HT1080 (cell line): ENCODE measurements around the gene OPCML. TPM values are rescaled to one million over a fixed set of nuclear protein-coding genes. Genes with fewer than 3 reads are reported as not detected.

Source experiments
- DNase-seq: peaks from one replicate; pipeline ENCODE4 v3.0.0-alpha.2; 2015; ENCODE audit warnings: low read depth
- total RNA-seq: library from RNA; depleted of rRNA; stranded (reverse); fragments of >200 nt; shearing (Covaris generic); gene quantifications from 2 replicates; pipeline ENCODE4 v1.2.3, GENCODE V29; 2014

Gene OPCML
- total RNA-seq, 1 experiment from 2014 or later, result 0.13 TPM

DNA sequence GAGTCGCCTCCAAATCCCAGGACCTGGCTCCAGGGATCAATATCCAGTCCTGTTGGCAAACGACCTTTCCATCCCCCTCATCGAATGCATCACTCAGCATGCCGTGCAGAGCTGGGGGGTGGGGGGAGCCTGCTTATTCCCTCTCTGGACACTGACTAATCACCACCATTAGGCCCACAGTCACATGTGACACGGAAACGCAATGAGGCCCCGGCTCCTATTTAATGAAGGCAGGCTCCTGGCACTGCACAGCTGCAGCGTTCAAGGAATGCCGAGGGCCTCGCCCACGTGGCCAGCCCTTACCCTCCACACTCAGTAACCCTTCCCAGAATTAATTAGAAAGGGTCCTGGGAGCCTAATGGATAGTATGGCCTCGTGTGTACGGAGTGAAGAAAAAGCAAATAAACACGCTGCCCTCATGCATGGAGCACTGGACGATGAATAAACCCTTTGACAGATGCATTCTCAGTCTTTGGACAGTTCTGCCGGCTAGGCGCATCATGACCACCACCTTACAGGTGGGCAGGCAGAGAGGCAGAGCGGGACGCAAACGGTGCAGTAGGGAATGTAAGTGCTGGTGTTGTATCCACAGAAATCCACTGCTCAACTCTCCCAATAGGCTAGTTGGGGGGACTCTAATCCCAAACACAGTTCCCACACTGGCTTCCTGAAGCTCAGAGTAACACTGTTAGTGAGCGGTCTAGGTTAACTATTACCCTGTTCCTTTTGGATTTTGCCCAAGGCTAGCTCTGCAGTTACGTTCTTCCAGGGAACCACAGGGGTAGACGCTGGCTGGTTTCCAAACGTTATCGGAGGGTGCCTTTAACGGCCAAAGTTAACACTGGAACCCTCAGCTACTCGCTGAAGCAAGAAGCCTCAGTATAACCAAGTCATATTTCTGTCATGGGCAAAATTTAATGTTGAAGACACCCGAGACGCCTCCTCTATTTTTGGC lies 490.1 kb downstream of the OPCML start:
- no peak for DNase-seq

- DNase-seq, result no peak
Observed at GRCh38 chr11:133041181-133041580, 491.1 kb downstream of the OPCML start.

DNA sequence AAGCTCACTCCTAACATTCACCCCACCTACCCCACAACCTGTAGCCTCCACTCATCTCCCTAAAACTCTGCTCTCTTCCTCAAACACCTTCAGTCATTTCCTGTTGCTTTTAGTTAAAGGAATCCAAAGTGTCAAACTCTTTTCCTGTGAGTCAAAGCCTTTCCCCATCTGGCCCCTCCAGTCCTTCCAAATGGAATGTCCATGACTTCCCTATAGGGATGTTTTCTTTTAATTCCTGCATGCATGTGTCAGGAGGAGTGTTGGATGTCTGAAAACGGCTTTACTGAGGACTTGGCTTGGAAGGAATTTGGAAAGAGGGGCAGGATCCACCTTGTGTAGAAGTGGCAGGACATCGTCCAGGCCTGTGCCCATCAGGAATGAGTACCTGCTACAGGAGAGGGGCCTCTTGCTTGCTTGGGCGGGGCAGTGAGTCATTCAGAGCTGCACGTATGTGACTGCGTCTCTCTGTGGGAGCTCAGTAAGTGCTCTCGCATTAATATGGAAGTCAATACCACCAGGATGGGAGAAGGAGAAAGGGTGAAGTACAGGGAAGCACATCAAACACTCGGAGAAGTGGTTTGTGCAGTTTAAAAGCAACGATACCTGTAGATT lies 491.9 kb downstream of the OPCML start:
- peak; percentile 74 for DNase-seq

DNA sequence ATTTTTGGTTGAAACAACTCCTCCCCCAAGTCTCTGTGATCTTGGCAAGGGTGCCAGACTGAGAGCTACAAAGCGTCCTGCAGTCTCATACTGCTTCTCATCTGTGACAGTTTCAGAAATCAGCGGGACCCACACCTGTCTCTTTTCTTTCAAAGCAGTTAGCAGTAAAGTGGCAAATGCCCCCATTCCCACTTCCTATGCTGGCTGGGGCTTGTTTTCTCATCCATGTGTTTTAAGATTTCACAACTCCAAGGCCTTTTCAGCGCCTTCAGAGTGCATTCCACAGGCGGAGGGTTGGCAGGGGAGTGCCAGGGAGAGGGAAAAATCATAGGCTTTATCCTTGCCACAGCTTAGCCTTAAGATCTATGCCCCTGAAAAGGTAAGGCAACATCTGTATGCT lies 493.5 kb downstream of the OPCML start:
- no peak for DNase-seq

- DNase-seq, result no peak
Observed at GRCh38 chr11:133034929-133035328, 497.4 kb downstream of the OPCML start.

GRCh38 chr11:133029107-133029506 lies 503.2 kb downstream of the OPCML start:
- no peak for DNase-seq

- no peak for DNase-seq
Observed at GRCh38 chr11:133026952-133027351, 505.3 kb downstream of the OPCML start.

DNA sequence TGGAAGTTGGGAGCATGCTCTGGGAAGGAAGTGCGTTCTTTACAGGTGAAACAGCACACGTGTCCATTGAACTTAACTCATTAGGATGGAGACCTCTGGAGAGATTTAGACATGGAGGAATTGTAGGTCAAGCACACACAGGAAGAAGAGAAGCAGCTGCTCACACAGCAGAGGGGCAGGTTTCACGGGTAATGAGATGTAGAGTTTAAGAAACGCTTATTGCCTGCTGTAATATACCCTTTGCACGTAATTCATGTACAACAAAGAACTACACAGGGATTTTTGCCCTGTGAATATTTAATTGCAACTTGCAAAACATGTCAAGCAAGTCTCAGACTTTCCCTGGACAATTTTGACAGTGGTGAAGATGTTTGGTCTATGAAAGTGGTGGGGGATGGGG lies 508.0 kb downstream of the OPCML start:
- no peak for DNase-seq

DNA sequence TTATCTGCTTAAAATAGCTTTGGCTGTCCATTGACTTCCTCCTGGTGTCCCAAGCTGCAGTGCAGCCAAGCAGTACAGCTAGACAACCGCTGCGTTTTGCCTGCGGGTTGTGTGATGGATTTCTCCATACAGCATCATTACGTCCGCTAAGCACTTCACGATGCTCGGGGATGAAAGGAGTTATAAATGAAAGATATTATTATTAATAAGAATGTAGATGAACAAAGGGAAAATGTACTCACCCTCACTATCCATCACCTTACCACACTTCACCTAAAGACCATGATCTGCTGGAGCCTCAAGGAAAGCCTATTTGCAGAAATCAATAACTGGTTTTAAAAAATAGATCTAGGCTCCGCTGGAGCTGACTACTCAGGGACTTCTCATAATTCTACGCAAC lies 509.1 kb downstream of the OPCML start:
- DNase-seq, result no peak

GRCh38 chr11:133021553-133021952 lies 510.7 kb downstream of the OPCML start:
- no peak for DNase-seq

- no peak for DNase-seq
Observed at GRCh38 chr11:133020372-133020714, 512.0 kb downstream of the OPCML start.

DNA sequence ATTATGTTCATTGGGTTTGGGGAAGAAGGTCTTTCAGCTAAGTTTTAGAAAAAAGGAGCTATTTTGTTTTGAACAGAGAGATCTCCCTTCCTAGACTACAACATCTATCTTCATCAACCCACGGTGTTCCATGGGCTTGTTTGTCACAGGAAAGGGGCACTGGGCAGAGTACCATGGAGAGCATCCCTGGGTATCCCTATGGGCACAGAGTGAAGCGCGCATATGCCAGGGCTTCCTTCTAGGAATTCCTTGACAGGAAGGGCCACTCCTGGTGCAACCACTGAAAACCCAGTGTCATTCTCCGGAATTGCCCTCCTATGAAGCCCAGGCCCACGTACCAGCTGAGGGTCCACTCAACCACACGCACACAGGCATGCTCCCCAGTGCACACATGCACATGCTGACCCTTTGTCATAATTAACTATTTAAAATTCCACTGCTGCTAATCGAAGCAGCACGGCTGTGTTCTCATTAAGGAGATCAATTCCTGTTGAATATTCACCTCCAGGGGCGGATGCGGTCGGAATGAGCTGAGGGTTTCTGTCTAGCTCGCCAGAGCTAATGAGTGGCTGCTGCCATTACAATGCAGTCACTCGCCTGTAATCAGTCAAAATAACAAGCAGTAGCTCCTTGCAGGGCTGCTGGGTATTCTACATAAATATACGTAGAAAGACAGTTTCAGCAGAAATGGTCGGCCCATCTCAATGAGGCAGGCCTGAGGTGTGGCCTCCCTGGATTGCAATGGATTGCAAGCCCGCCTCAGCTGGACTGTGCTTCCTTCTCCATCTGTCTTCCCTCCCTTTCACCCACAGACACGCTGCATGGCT lies 512.5 kb downstream of the OPCML start:
- no peak for DNase-seq

GRCh38 chr11:133015457-133015856 lies 516.8 kb downstream of the OPCML start:
- no peak for DNase-seq

DNA sequence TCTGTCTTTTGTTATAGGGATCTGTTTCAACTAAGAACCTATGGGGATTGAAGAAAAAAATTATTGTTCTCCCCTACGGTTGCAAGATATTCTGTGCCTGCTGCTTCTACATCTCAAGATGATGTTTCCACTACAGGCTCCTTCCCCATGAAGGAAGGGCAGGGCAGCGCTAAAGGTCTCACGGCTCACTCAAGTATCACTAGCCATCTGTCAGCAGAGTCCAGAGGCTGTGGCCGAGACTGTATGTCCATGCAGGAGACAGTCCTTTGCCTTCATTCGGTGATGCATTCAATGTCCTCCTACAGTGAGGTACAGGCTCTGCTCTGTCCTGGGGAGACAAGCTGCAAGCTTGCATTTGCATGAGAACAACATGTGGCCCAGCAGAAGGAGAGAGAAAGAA lies 518.0 kb downstream of the OPCML start:
- no peak for DNase-seq

DNA sequence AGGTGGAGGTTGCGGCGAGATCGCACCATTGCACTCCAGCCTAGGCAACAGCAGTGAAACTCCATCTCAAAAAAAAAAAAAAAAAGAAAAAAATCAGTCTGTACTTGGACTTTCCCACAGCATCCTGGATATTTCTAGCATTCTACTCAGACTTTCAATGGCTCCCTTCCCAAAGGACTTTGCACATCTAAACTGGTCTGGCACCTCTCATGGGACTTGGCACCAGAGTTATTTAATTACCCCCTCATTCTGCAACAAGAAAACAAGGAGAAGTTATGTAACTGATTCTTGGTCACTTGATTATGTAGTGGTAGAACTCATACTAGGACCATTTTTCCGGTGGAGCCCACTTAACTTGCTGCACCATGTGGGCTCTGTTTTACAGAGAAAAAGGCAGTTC lies 519.5 kb downstream of the OPCML start:
- DNase-seq, result no peak

DNA sequence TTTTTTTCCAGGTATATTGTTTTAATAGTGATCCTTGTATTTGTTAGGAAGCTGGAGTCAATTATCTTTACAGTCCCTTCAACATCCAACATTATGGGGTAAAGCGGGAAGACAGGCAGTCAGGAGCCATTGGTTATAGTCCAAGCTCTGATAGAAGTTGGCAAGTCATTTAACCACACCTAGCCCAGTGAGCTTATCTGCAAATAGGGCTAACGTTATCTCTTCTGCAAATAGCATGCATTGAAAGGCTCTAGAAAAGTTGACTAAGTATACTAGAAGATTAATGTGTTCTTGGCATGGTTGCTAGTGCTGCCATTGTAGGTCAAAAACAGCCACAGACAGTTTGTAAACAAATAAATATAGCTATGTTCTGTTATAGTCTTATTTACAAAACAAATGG lies 520.7 kb downstream of the OPCML start:
- DNase-seq, result no peak

DNA sequence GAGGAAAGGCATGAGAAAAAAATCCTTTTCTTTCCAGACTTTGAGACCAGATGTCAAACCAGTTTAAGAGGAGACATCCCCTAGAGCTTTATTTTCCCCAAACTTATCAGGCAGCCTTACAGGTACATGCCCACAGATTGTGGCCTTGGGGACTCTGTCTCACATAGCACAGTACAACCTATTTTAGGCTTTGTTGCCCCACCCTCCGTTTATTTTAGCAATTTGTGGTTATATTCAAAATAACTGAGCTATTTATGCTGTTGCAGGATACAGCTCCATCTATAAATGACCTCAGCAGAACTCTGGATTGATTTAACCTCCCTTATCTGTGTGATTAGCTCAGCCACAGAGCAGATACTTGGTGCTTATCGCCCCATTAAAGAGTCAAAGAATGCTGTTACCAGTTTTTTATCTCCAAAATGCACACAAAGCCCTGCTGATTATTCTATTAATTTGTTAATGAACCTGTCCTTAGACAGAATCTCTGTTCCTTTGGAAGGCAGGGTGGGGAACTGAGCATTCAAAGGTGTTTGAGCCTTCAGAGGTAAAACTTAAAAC lies 525.2 kb downstream of the OPCML start:
- DNase-seq, result no peak

DNA sequence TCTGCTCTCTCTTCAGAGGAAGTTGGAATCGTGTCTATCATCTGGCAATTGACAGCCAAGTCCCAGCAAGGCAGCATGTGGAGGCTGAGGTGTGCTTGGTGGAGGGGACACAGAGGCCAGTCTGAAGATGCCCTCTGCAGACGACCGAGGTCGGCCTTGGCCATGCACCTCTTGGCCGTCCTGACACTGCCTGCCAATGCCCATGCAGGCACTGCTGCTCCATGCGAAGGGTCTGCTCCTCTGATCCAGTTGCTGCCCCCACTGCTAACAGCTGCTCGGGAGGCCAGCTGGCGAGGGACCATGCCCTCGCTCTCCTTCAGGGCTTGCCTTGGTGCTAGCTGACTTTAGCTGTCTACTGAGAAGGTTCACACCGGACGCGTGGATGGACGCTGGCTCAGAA lies 527.9 kb downstream of the OPCML start:
- DNase-seq, result no peak

DNA sequence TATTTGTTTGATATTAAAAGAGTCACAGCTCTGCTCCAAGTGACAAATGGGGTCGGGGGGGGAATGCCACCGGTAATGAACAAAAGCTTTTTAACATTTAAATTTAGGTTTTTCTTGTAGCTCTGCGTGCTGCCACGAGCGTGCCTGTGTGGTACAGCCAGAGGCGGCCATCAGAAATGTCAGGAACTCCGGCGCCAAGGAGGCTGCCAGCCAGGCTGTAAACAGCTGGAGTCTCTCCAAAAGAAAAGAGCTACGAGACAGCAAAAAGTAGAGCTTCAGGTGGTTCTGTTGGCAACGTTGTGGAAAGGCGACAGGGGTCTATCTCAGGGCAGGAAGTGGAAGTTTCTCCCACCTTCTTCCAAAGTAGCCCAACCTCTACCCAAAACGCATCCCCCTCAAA lies 532.8 kb downstream of the OPCML start:
- no peak for DNase-seq

- DNase-seq, result no peak
Observed at GRCh38 chr11:132999031-132999430, 533.3 kb downstream of the OPCML start.

DNA sequence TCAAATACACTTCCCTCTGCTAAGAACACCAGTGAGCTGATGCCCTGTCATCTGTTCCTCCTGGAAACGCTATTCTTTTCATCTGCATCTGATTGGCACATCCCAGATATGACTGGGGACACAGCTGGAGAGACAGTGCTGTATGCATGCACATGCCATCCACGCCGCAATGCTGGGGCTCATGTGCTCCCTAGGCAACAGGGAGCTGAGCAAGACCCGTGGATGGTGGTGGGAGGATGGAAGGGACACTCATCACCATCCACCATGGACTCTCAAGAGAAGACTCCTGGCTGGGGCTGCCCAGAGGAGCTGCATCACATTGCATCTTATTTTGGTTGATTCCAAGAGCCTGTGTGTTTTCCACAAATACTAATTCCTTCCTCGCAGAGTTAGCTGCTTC lies 534.9 kb downstream of the OPCML start:
- DNase-seq, result no peak

- DNase-seq, result peak; percentile 3
Observed at GRCh38 chr11:132994966-132995365, 537.3 kb downstream of the OPCML start.
